CD4-positive, alpha-beta T cell treated with Interferon alpha-2 for 1 hour (primary cell): Measurements from ENCODE around the gene AACS.
"Not testable (repeated sequence)": the region's sequence is repeated elsewhere in the genome, so short reads cannot be mapped to it uniquely, and the experiment has no call there.

ENCODE experiments used
- DNase-seq, 2 donors: peaks; one replicate each; pipeline ENCODE4 v3.0.0-alpha.2; 2020 to 2022

Gene AACS

DNA sequence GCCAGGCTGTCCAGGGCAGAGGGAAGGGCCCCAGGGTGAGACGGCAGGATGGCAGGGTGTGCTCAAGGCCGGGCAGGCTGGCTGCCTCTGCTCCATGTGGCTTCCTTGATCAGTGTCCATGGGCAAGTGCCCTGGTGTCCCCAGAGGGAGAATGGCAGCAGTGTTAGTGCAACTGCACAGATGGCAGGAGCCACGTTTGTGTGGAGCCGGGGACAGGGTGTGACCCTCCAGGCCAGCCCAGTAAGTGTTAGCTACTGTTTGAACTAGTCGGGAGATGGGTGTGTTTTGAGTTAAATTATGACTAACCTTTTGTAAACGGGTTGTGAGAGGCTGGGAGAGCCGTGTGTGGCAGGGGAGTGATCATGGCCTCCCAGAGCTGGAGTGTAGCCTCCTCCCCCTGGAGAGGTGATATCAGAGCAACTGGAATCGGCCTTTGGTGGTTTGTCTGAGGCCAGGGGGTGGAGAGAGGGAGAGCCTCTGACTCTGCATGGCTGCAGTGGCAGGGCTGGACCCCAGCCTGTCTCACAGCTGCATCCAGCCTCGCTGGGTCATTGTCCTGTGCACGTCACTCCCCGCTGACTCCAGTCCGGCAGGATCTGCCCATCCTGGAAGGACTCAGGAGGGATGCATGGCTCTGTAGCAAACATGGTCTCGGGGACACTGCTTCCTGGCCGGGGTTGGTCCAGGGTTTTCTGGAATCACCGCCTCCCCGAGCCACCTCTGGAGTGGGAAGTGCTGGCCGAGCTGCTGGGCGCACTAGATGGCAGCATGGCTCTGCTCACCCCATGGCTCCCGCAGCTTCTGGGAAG is 27.8 kb downstream of the AACS start:
- no peak for DNase-seq

DNA sequence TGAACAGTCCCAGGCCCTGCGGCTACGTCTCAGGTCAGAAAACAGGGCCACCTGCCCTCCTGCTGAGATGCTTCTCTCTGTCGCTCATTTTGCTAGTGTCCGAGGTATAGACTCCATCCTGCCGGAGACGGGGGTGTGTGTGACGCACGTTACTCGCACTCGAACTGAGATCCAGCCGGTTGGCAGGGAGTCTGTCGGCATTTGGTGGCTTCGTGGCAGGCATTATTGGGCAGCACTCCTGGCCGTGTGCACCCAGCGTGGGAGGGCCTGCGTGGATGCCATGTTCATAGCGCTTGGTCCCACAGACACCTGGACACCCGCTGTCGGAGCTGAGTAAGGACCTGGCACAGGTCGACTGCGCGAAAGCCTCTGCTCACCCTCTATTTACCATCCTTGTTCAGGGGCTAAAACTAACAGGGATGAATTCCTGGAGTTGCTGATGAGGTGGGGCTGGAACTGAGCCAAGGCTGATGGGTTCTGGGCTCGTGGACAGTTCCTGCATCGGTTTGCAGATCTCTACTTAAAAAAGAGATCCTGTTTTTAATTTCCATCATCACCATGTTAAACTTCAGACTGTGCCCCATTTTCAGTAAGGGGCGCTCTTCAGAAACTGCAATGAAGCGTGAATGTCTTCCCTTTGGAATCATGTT is 28.6 kb downstream of the AACS start:
- no peak for DNase-seq

GRCh38 chr12:125096894-125097293 is 31.7 kb downstream of the AACS start:
- DNase-seq: no peak

DNA sequence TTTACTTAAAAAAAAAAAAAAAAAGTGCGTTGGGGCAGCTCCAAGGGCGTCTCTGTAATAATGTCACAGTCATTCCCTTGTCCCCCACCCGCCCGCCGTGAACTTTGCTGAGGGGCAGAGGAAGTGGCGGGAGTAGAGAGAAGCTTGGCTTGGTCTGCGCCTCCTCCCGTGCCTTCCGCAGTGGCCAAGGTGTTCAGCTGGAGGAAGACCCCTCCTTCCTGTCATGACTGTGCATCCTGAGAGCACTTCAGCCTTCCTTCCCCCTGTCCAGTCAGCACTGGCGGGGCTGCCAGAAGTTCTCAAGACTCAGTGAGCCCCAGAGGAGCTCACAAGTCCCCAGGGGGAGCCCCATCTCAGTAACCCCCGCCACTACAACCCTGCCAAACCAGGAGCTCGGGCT is 32.2 kb downstream of the AACS start:
- DNase-seq: no peak

- DNase-seq: no peak
Measured at GRCh38 chr12:125098676-125099408, 33.6 kb downstream of the AACS start.

GRCh38 chr12:125099409-125099782 is 34.2 kb downstream of the AACS start:
- no peak for DNase-seq

DNA sequence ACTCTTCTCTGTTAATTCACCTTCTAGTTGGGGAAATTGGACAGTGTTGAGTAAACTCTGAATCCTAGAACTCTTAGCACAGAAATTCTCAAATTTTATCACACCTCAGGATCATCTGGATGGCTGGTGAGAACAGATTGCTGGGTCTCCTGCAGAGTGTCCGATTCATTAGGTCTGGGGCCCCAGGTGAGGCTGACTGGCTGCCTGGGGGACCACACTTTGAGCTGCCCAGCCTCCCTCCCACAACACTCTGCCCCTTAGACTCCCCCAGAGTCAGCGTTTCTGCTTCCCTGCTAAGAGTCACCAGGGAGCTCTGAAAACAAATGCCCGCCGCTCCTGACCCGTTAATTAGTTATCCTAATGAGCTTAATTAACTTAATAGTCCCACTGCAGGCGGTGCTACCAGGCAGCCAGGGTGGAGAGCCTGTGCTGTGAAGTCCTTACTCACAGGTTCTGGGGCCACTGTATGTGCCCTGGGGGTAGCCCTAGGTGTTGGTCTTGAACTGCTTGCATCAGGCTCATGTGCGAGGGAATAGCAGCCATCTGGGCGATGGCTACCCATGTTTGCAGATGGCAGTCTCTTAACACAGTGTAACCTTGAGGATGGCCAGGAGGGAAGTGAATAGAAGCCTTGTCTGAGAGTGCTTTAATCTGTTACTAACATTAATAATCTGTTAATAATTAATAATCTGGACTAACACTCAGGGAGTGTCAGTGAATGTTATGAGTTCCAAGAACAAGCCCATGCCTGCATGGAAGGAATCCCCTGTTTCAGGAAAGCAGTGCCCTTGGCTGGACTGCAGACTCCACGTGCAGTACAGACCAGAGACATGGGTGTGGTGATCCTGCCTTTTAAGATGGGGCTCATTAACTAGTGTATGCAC is 35.6 kb downstream of the AACS start:
- no peak for DNase-seq

DNA sequence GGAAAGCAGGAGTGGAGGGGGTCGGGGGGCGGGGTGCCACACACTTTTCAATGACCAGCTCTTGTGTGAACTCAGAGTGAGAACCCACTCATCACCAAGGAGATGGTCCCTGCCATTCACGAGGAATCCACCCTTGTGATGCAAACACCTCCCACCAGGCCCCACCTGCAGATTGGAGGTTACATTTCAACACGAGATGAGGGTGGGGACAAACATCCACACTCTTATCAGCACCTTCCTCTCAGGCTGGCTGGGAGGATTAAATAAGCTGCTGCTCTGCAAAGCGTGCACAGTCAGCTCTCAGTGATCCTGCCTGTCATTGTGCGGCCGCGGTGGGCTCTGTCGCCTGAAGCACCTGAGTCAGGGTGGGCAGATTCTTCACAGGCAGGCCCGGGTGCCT is 39.7 kb downstream of the AACS start:
- DNase-seq: no peak

DNA sequence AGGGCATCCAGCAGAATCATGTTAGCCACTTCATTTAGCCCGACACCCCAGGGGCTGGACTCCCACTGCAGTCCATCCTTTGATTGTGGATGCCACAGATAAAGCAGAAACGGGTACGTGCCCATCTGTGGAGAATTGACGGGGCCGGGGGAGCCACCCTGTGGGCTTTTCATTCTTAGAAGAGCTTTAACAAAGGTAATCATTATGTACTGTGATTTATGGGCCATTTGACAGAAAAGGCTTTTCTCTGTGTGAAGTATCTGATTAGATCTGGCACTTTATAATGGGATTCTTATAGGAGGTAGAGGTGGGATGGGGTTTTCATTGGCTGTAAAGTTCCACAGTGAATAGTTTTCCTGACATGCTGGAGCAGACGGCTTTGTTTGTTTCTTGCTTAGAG is 40.4 kb downstream of the AACS start:
- no peak for DNase-seq

DNA sequence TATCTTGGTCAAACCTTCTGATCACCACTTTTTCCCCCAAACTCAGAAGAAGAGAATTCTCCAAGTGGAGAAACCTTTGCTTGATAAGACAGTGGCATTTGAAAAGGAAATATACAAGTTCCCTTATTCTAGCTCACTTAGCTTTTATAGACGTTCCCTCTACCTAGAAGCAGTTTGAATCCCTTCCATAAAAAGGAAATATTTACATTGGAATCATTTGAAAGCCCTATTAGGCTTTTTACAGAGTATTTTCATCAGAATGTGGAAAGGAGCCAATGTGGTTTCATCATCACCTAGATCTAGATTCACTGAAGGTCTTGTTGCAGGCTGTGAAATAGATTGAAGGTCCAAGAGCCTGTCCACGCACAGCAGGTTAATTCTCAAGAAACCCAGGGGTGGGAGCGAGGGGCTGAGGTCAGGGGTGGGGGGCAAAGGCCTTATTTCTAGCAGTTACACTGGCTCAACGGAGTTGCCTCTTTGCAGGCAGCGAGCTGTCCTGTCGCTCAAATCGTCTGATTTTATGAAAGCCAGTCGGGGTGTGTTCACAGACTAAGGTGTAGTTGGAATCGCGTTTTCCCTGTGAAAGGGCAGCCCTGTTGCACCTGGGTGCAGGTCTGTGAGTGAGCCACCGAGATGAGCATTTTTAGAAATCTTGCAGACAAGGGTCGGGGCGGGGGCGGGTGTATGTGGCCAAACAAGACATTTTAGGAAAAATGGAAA is 45.6 kb downstream of the AACS start:
- no peak for DNase-seq

GRCh38 chr12:125111403-125111802 is 46.2 kb downstream of the AACS start:
- DNase-seq: no peak

DNA sequence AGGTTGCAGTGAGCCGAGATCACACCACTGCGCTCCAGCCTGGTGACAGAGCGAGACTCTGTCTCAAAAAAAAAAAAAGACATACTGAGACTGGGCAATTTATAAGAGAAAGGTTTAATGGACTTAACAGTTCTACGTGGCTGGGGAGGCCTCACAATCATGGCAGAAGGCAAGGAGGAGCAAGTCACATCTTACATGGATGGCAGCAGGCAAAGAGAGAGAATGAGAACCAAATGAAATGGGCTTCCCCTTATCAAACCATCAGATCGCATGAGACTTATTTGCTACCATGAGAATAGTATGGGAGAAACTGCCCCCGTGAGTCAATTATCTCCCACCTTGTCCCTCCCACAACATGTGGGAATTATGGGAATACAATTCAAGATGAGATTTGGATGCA is 47.4 kb downstream of the AACS start:
- not testable (repeated sequence) for DNase-seq

- DNase-seq: no peak
Measured at GRCh38 chr12:125113263-125113662, 48.0 kb downstream of the AACS start.

DNA sequence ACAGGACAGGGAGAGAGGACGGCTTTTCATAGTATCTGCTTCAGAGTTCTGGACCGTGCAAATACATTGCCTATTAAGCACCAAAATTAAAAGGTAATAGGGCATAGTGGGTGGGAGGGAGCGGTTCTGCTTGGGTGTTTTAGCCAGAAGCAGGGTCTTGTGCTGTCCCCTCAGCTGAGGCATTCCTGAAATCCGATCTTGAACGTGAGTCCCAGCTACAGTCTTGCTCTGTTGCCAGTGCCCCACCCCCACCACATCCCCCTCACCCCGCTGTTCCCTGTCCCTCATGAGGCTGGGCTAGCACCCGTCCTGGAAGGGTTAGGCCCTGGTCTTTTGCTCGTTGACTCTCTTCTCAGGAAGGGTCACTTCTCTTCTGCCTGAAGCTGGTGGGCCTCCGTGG is 48.6 kb downstream of the AACS start:
- DNase-seq: no peak

GRCh38 chr12:125114365-125115141 is 49.3 kb downstream of the AACS start:
- no peak for DNase-seq

GRCh38 chr12:125120566-125120965 is 55.3 kb downstream of the AACS start:
- DNase-seq: no peak

DNA sequence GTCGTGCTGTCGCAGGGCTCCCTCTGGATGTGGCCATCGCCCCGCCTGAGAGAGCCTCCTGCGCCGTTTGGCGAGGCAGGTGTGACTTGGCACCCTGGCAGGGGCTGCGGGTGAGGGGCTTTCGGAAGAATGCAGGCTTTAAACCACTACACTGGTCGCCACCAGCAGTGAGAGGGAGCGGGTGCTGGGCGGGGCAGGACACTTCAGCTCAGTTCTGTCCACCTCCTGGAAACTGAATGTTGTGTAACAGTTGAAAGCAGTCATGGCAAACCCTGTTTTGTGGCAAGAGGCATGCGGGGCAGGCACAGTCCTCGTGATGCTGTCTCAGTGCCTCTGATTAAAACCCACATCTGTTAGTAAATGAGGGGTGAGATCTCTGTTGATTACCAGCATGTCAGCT is 55.9 kb downstream of the AACS start:
- DNase-seq: no peak

GRCh38 chr12:125122668-125123067 is 57.4 kb downstream of the AACS start:
- no peak for DNase-seq

GRCh38 chr12:125124320-125124966 is 59.2 kb downstream of the AACS start:
- no peak for DNase-seq

DNA sequence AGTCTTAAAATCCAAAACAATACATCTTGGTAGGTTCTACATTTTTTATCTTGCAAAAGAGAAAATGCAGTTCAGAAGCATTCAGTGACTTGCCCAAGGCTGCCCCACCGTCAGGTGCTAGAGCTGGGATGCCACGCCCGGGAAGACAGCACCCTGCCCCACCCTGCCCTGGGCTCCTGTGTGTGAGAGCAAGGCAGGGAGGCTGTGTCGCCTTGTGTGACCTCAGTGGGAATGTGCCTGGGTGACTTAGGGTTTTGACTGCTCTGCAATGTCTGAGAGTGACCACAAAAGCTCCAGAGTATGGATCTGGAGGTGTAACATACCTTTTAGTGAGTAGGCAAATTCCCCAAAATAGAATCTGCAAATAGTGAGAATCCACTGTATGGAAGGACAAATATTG is 60.0 kb downstream of the AACS start:
- DNase-seq: no peak
